Hematopoietic multipotent progenitor cell treated with erythropoietin and hydrocortisone succinate and interleukin-3 and kit ligand, for 17 days (in vitro differentiated cells): ENCODE results near the gene ETV3.

Experiments
- DNase-seq: peaks from one replicate; pipeline ENCODE4 v3.0.0-alpha.2; 2015; ENCODE audit warnings: low spot score

ETV3 gene

DNA sequence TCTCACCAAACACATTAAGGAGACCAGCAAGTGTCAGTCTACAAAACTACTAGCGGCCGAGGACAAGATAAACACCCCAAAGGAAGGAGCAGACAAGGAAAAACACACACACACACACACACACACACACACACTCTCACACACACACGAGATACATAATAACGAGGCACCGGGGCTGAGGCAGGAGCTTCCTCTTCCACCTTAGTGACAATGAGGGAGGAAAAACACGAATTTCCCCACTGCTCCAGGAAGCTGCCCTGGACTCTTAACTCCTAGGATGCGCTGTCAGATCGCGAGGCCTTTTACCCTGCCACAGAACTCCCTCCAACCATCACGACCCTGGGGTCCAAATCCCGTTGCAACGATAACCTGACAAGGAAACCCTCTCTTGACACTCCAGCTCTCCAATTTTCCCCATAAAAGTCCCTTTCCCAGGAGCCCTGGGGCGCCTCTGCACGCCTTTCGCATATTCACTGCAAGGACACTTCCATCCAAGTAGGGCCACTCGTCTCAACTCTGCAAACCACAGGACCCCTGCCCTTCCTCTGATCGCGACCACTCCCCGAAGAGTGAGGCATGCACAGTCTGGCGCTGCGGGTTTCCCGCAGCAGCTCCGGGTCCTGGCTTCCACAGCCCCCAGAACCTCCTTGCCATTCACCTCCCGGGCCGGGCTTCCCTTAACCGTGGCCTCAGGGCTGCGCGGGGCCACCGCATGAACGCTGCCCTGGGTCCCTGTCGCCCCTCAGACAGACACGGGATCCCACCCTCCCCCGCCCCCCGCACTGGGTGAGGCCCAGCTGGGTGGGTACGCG lies 581 bp downstream of the ETV3 start:
- DNase-seq, result peak; percentile 21

DNA sequence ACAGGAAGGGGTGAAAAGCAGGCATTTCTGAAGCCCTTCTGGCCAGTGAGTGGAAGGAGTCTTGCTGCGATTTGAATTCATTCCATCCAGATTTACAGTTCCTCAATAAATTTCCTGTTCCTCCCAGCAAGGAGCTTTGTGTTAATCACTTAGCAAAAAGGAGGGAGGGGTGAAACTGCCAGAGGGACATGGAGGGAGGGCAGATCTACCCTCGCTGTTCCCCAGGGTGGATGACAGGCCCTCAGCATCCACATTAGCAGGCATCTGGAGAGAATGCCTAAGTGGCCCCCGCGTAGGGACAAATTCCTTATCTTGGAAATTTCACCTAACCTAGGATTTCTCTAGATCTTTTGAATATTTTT lies 1.2 kb downstream of the ETV3 start:
- peak; percentile 25 for DNase-seq

DNA sequence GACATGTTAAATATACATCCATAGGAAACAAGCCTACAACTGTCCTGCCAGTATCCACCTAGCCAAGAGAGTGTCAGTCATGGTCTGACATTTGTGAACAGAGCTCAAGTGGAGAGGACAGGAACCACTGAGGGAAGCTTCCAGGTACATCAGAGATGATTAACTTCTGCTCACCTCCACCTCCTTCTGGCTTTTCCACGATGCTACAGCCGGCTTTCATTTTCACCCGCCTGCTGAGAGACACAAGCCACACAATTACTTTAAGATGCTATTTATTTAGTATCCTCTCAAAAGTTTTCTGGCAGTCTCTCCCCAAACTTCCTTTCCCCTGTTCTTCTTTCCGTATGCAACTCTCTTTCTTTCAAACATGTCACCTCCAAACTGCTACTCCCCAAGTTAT lies 2.1 kb downstream of the ETV3 start:
- DNase-seq, result no peak

DNA sequence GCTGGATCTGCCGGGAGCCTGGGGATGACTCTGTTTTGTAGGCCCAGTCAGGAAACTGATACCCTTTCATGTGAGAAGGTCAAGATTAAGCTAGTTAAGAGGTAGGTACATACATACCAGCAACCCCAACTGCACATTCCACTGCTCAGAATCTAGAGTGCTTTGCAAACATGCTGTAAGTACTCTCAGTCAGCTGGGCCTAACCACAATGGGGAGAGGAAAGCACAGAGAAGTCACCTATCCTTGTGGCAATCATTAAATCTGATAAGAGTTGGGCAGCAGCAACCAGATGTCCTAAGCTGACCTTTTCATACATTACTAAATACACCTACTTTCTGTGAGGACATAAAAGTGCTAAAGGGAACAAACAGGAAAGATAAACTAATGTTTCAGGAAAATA lies 2.5 kb downstream of the ETV3 start:
- DNase-seq, result no peak

DNA sequence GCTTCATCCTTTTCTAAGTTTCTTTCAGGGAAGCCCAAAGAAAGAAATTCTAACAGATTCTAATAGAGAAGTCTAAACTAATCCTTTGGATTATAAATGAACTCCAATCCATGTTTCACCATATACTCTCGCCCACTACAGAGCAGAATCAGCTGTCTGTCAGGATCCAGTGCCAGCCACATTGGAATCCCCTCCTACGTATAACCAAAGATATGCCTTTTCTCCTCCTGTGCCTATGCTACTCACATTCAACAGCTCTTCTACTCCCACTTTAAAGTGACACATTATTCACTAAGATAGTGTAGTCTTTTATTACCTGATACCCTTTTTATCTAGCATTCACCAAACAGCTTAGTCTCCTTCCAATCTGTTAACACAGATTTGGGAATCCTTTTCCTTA lies 3.1 kb downstream of the ETV3 start:
- DNase-seq, result no peak

DNA sequence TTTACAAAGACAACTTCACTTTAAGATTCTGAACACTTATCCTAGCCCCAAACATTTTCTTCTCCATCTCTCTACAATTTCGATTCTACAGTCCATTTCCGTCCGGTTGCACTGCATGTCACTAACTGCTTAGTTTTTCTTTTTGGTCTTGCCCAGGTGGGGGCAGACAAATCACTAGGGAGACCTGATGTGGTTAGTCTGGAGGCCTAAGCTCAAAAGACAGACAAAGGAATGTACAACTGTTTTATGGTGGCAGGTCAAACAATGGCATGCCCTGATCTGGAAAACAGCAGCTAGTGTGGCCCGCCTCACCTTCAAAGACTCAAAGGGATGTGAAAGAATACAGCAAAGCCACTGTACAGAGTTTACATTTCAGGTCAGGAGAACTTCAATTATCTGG lies 3.8 kb downstream of the ETV3 start:
- DNase-seq, result no peak

DNA sequence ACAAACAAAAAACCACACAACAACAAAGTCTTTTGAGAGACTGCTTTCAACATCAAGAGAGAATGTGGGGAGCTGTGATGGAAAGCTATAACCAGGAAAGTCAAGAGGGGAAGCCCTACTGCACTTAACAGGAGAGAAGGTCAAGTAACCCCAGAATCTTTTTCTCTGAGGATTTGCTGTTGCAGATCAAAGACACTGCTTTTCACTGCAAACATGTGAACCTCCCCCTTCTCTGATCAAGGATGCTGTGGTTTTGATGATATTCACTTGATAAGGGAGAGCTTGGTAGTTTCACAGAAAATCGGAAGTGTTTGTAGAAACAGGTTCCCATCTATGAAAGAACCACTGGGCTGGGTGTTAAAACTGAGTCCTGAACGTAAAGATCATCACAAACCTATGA lies 4.8 kb downstream of the ETV3 start:
- no peak for DNase-seq

DNA sequence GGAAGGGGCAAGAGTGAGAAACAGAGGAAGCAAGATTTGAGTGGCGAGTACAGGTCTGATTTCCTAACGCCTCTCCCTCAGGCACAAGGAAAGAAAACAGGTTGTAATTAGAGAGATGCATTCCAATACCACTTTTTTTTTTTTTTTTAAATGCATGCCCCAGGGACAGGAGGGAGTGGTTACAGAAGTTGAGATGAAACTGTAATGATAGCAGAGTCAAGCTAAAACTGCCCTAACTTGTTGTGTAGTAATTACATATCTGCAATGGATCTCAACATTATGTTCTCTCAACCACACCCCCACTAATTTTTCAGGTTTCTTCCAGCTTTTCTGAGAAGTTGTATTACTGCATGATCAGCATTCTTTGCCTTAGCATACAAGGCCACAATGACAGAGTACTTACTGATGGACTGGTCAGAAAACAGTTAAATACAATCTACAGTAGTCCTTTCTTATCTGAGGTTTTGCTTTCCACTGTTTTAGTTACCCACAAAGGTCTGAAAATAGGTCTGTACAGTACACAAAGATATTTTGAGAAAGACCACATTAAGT lies 5.5 kb downstream of the ETV3 start:
- no peak for DNase-seq

DNA sequence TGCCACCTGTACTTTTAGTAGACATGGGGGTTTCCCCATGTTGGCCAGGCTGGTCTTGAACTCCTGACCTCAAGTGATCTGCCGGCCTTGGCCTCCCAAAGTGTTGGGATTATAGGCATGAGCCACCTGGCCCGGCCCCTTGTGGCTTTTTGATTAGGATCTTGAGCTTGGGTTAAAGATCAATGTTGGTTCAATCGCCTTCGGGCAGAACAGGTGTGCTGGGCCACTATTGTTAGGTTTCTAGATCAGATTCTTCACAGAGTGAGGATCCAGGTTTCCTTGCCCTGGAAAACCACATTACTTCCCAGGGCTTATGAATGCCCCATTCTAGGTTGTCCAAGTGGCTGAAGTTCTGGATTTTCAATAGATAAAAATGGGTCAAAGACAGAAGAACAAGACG lies 6.1 kb downstream of the ETV3 start:
- no peak for DNase-seq

DNA sequence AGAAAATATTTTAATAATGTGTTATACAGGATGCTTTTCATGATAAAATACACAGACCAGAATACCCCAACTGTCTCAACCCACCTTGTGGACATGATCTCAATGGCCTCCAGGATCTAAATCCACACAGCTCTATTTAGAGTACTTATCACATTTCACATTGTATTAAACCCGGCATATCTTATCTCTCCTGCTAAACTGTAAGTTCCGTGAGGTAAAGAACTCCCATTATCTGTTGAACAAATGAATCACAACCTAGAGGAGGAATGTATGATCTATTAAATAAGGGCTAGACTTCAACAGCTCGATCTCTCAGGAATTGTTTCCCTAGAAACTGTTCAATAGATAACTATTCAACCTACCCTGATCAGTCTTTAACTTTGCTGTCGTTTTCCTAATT lies 6.9 kb downstream of the ETV3 start:
- DNase-seq, result no peak

DNA sequence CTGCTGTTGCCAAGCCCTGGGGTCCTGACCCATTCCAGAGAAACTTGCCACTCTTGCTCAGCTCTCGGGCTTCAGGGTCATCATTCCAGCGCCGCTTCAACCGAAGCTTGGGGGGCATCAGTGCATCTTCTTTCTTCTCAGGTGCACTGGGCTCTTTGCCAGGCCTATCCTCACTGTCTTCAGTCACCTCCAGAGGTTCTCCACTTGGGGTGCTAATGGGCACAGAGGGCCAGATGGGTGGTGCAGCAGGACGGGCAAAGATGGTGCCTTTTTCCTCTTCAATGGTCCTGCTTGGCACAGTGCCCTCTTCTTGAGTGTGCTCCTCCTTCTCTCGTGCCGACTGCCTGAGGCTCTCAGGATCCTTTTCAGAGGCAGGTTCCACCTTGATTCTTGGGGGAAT lies 13.3 kb downstream of the ETV3 start:
- no peak for DNase-seq

DNA sequence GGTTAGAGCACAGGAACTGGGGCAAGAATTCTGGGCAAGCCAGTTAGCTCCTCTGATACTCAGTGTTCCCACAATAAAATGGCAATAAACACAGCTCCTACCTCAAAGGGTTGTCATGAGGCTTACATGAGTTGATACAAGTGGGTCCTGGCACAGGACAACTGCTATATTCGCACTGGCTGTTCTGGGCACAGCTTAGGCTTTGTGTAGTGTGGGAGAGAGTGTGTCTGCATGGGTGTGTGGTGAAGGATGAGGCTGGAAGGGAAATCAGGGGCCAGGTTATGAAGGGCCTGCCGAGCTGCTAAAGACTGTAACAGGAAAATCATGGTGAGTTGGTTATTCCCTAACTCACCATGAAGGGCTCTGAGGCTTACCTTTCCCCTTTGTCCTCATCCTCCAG lies 18.7 kb downstream of the ETV3 start:
- no peak for DNase-seq

DNA sequence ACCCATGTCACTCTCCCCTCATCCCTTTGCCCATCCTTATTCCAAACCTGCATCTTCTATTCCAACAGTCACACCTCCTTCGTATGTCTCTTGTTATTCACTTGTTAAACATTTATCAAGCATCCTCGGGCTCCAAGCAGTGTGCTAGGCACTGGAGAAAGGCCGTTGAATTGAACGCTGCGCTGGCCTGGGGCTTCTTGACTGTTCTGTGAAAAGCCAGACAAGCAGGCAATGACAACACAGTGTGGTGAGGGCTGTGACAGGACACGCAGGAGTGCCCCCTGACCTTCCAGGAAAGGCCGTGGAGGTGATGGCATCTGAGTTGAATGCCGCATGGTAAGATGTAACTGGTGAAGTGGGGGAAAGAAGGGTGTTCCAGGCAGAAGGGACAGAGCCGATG lies 19.2 kb downstream of the ETV3 start:
- no peak for DNase-seq

DNA sequence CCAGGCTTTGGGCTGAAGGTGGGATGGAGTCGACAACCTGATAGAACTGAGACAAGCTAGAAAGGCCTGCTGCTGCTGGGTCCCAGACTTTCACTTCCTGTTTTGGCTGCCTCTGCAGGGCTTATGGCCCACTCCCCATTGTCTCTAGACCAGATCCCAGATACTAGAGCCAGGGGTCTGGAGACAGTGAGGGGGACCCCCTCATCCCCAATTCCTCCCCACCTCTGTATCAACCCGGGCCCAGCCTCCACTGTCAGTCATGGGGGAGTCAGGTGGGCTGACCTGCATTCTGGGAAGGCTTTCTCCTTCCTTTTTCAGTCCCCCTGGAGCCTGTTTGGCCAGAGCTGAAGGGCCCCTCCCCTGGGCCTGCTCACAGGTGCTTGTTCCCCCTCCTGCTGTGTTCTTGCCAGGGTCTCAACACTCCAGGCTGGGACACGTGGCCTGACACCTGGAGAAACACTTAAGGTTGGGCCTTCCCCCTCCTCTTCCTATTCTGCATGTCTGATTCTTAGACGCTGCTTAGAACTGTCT lies 20.6 kb downstream of the ETV3 start:
- DNase-seq, result no peak

DNA sequence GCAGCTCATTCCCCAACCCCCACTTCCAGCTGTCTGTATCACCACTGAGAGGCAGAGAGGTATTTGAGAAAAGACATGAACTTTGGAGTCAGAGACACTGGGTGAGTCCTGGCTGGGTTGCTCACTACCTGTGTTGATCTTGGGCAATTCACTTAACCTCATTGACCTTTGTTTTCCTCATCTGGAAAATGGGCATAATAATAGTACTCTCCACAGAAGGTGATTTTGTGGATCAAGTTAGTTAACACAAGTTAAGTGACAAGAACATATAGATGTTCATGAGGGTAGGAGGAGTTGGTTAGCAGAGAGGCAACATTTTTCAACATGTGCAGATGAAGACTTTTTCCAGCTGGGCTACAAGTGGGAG lies 21.5 kb downstream of the ETV3 start:
- no peak for DNase-seq

DNA sequence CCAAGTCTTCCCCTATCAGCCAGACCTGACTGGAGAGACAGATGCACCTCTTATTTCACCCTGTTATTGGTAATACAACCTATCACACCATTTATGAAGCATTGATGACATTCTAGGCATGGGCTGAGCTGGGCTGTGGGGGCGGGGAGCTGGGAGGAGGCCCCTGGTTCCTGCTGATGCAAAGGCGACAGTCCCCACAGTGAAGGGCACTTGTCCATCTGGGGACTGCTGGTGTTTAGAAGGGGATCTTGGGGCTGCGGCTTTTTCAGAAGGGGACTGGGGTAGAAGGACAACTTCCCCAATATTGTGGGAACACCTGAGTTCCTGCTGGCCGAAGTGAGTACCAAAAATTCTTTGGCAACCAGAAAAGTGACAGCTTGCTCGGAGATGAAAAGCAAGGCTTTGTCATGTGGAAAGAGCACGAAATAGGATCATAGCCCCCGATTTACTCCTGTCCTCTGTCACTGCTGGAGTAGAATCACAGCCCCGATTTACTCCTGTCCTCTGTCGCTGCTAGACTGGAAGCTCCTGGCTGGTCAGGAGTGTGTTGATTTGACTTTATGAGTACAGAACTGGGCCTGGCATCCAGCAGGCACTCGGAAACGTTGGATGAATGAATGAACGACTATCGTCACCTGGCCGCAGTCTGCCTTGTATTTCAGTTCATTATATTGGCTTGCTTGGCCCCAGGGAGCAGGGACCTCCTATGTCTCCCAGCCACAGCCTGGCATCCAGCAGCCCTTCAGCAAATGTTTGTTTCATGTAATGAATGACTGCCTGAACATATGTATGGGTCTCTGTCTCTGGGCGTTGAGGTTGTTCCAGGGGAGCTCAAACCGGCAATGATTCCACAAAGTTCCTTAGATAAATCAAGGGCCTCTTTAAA lies 22.1 kb downstream of the ETV3 start:
- DNase-seq, result no peak

DNA sequence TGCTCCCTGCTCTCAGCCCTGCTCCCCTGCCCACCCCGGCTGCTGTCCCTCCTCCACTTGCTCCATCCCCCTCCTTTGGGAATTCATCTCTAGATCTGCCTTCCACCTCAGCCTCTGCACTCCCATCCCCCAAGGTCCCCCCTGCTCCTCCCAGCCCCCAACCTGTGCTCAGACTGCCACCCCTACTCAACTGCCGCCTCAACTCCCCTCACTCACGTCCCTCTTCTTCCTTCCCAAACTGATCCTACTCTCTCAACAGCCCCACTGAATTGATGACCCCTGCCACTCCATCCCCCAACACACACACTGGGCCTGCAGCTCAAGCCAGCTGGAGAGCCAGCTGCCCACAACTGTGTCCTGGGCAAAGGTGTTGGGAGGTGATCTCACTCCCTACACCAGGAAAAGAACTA lies 22.8 kb downstream of the ETV3 start:
- no peak for DNase-seq

DNA sequence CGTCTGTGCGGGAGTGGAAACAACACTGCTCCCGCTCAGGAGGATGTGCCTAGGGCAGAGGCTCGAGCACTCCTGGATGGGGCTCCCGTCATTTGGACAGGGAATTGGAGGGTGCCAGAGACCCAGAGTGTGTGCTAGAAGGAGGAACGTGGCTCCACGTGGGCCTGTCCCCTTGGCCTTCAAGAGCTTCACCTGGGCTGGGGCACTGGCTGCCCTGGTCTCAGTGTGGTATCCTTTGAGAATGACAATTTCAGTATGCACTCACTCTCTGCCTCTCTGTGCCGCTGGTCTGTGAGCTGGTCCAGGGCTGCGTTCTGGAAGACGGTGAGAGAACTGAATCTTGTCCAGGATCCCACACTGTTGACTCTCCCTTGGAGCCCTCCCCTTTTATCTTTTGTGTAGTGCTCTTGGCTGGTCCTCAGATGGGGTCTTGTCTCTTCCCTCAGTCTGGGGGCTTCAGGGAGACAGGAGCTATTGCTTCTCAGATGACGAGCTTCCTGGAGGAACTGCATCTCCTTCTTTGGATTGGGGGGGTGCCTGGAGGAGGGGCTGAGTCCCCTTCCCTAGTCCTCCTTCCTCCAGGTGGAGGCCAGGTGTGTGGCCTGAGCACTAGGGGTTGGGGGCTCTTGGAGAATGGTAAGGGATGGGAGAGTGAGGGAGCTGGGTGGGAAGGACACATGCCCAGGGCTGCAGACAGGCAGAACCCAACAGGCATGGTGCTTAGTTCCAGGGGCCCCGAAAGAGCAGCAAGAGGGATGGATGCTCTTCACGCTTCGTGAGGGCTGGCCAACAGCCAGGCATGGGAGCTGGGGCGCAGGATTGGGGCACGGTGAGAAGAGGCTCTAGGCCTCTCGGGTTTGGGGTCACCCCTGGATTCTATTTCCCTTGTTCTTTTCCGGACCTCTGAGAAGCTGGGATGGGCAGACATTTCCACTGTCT lies 23.7 kb downstream of the ETV3 start:
- DNase-seq, result no peak

DNA sequence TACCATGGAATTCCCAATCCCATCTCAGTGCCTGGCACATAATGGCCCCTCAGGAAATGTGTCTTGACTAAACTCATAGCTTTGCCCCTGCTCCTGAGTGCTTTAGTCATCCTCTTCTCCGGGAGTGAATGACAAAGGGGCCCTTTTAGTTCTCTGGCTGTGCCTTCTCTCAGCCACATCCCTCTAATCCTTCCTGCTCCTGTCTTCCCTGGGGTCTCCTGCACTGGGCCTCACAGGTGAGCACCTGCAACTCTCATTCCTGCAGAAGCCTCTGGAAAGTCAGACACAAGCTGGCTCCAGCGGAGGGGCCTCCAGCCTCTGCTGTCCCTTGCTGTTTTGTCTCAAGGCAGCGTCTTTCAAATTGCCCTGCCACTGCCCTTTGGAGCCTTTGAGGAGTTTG lies 24.6 kb downstream of the ETV3 start:
- DNase-seq, result no peak

DNA sequence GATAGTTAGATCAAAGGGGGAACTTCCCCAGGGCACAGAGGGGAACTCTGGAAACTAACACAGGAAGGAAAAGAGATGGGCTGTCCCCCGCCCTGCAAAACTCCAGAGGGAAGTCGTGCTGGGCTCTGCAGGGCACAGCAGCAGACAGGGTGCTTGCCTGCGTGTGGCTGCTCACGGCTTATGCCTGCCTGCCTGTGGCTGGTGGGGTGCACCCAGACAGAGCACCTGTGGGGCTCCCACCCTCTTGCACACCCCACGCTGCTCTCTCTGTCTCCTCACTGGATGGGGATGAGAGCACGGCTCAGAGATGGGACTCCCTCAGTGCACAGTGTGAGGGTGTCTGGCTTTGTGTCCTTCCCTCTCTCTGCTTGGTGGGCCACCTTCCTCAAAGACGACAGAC lies 25.1 kb downstream of the ETV3 start:
- no peak for DNase-seq

DNA sequence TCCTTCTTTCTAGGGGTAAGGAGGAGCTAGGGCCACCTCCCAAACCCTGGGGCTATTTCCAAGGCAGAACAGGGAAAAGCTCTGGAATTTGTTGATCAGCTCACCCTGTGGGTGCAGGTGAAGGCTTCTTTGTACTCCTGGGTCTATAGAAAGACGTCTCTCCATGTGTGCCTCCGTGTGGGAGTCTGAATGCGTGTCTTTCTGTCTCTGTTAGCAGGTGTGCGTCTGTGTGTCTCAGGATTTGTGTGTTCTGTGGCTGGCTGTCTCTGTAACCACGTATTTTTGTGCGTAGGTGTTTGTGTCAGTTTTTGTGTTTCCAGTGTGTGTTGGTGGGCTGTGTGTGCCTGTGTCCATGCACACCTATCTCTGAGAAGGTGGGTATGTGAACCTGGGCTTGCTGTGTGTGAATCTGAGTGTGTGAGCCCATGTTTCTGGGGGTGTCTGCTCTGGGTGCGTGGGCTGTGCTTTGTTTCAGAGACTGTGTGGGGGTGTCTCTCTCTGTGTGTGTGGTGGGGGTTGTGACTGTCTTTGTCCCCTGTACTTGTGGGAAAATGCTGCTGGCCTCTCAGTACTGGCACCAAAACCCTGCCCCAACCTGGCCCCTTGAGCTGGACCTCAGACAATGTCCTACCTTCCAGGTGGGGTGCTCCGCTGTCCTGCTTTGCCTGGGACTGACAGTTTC lies 25.9 kb downstream of the ETV3 start:
- DNase-seq, result no peak
